GM21360 (cell line): ENCODE measurements around the gene ITGB8.
A peak's percentile ranks its signal among the peaks of the same experiment; 100 is the strongest.
"Not testable (repeated sequence)": the region's sequence is repeated elsewhere in the genome, so short reads cannot be mapped to it uniquely, and the experiment has no call there.

Experiments
- ATAC-seq: cut with Tn5 transposase; IDR thresholded peaks from one replicate; pipeline ENCODE4 v1.9.1; 2021; ENCODE audit warnings: mild to moderate bottlenecking, moderate library complexity; ENCODE audit not compliant: unreplicated experiment

Gene ITGB8

DNA sequence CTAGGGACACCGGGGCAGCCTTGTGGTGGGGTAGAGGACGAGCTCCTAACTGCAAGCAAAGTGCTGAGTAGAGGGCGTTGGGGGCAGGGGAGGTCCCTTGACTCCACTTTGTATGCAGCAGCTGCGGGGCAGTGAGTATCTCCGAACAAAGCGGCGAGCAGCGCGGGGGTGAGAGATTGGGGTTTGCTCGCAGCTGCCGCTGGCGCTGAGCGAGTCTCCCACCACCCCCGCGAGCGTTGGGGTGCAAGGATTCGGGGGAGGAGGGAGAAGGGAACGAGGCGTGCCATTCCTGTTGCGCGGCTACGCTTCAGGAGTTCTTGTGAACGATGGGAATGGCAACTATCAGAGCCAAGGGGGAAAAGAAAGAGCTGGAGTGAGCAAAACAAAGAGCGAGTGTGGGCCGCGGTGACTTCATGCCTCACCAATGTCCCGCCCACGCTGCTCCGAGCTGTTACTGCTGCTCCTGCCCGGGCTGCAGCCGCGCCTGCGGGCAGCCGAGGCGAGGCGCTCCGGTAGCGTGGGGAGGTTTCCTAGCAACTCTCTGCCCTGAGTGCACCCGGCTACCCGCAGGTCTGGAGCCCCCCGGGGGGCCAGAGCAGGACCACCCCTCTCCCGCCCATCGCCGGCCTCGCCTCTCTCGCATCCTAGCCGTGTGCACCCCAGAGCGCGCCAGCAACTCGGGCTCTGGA lies at the start of gene ITGB8:
Gene ITGB8 (plus strand): TSS at position 662 of the 689 bp plus-strand sequence. CDS start 907 bp downstream, outside the sequence.
- peak; percentile 63 for ATAC-seq

DNA sequence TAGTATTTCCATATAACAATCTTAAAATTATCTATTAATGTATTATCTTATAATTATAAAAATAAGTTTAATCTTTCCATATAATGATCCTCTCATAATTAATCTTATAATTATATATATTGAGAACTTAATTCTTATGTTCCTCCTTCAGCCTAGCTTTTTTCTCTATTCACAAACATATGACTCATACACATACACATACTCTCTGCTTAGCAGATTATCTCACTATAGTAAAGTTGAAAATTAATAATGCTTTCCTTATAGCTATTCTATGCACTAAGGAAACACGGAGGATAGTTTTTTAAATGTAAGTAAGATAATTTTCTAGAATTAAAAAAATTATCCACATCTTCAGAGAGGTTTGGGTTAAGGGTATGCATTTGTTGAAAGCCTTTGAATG lies 47.7 kb upstream of the ITGB8 start:
- no peak for ATAC-seq

GRCh38 chr7:20283385-20283784 lies 47.3 kb upstream of the ITGB8 start:
- no peak for ATAC-seq

GRCh38 chr7:20284003-20284770 lies 46.5 kb upstream of the ITGB8 start:
- ATAC-seq, result peak; percentile 65

GRCh38 chr7:20284771-20285143 lies 45.9 kb upstream of the ITGB8 start:
- ATAC-seq, result no peak

- no peak for ATAC-seq
Measured at GRCh38 chr7:20287317-20287716, 43.4 kb upstream of the ITGB8 start.

GRCh38 chr7:20288036-20288435 lies 42.7 kb upstream of the ITGB8 start:
- ATAC-seq, result no peak

GRCh38 chr7:20290505-20291111 lies 40.1 kb upstream of the ITGB8 start:
- ATAC-seq, result no peak

GRCh38 chr7:20293336-20293735 lies 37.4 kb upstream of the ITGB8 start:
- no peak for ATAC-seq

DNA sequence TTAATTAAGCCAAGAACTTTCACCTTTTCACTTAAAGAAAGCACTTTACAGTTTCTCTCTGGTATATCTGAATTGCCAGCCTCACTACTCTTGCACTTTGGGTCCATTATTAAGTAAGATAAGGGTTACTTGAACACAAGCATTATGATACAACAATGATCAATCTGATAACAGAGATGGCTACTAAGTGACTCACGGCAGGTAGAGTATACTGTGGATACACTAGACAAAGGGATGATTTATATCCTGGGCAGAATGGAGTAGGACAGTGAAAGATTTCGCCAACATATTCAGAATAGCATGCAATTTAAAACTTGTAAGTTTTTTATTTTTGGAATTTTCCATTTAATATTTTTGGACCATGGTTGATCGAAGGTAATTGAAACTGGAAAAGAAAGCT lies 34.3 kb upstream of the ITGB8 start:
- ATAC-seq, result no peak

DNA sequence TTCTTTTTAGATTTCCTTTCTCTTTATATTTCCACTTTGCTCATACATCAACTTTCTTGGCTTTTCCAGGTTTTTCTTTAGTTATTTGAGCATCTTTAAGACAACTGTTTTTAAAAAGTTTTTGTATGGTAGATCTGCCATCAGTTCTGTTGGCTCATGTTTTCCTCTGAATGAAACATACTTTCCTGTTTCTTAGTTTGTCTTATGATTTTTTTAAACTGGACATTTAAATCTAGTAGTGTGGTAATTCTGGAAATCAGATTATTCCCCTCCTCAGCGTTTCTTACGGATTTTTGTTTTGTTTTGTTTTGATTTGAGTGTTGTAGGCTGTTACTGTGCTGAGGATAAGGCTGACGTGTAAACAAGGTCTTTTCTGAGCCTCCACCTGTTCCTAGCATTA lies 33.8 kb upstream of the ITGB8 start:
- no peak for ATAC-seq

GRCh38 chr7:20298486-20298901 lies 32.2 kb upstream of the ITGB8 start:
- ATAC-seq, result peak; percentile 36

DNA sequence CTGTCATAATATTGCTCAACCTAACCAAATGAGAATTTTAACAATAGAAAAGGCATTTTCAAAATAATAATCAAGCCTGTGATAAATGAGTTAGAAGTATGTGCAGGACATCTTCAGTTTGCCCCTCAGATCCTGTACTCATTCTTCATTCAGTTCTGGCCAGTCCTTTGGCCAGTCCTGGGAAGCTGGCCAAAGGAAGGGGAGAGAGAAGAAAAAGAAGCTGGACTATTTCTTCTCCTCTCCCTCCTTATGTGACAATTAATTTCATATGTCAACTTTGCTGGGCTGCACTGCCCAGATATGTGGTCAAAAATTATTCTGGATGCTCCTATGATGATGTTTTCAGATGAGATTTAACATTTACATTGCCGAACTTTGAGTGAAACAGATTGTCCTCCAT lies 31.6 kb upstream of the ITGB8 start:
- ATAC-seq, result no peak

GRCh38 chr7:20299647-20300312 lies 30.9 kb upstream of the ITGB8 start:
- ATAC-seq, result peak; percentile 52

GRCh38 chr7:20301311-20301939 lies 29.3 kb upstream of the ITGB8 start:
- ATAC-seq, result no peak

DNA sequence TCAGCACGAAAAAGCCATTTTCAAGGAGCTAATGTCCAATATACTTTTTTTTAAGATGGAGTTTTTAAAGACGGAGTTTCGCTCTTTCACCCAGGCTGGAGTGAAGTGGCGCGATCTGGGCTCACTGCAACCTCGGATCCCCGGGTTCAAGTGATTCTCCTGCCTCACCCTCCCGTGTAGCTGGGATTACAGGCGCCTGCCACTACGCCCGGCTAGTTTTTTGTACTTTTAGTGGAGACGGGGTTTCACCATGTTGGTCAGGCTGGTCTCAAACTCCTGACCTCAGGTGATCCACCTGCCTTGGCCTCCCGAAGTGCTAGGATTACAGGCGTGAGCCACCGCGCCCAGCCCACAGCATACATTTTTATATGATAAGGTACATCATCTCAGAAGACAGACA lies 28.4 kb upstream of the ITGB8 start:
- ATAC-seq, result not testable (repeated sequence)

DNA sequence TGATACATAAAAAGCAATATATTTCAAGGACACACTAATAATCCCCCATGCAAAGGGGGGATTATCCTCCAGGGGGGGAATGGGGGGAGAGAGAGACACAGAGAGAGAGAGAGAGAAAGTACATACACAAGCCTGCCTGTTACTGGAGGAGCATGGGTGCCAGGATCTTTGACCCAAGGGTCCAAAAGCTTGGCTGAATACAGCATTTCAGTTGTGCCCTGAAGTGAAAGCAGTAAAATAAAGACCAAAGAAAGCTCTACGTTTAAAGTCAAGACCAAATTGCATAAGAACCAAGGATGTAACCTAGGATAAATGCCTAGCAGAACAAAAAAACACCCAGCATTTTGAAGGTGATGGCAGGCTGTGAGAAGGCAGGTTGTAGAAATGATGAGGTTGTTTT lies 27.8 kb upstream of the ITGB8 start:
- ATAC-seq, result no peak

DNA sequence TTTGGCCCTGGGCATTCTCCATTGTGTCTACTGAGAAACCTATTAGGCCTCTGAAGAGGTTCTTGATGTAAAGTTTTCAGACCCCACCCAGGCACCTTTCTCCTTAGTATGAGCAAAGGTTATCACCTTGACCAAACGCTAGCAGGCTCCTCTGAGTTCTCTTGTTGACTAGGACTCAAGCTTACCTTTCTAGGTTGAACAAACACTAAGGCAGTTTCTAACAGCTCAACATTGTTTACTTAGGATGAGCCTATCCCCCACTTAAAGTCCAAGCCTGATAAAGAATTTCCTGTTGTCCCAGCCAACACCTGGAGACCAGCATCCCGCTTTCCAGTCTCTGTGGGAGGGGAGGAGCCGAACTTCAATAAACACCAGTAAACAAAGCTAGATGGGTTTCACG lies 26.3 kb upstream of the ITGB8 start:
- ATAC-seq, result no peak

- ATAC-seq, result no peak
Measured at GRCh38 chr7:20305726-20306125, 25.0 kb upstream of the ITGB8 start.

GRCh38 chr7:20306180-20306946 lies 24.3 kb upstream of the ITGB8 start:
- no peak for ATAC-seq
